Neuronal stem cell (in vitro differentiated cells): ENCODE data around the gene PLCG1.
A peak's percentile ranks its signal among the peaks of the same experiment; 100 is the strongest.

Source experiments
- DNase-seq: peaks from one replicate; pipeline ENCODE4 v3.0.0-alpha.2; 2013; ENCODE audit warnings: low spot score
- H2AFZ ChIP-seq: one replicate; pipeline ENCODE4 v1.6.1; 2013; ENCODE audit warnings: mild to moderate bottlenecking, low read length, inconsistent platforms
- H2AK5ac ChIP-seq: 2 replicates; pipeline ENCODE4 v1.6.1; 2013; ENCODE audit warnings: low read depth, mild to moderate bottlenecking, inconsistent platforms, low read length, moderate library complexity, mixed read lengths
- H2BK120ac ChIP-seq: 2 replicates; pipeline ENCODE4 v1.6.1; 2013; ENCODE audit warnings: low read depth, mild to moderate bottlenecking, inconsistent platforms, low read length, moderate library complexity, mixed read lengths
- H2BK12ac ChIP-seq: one replicate; pipeline ENCODE4 v1.6.1; 2013; ENCODE audit warnings: low read length, inconsistent platforms
- H2BK15ac ChIP-seq: 2 replicates; pipeline ENCODE4 v1.6.1; 2013; ENCODE audit warnings: mild to moderate bottlenecking, low read length, inconsistent platforms, mixed read lengths
- H2BK5ac ChIP-seq: one replicate; pipeline ENCODE4 v1.6.1; 2013; ENCODE audit warnings: inconsistent platforms, mild to moderate bottlenecking, low read length, moderate library complexity
- H3K14ac ChIP-seq: one replicate; pipeline ENCODE4 v1.6.1; 2013; ENCODE audit warnings: low read length, inconsistent platforms
- H3K18ac ChIP-seq: 2 replicates; pipeline ENCODE4 v1.6.1; 2013; ENCODE audit warnings: low read length, inconsistent platforms
- H3K23ac ChIP-seq: 2 replicates; pipeline ENCODE4 v1.6.1; 2013; ENCODE audit warnings: low read depth, mild to moderate bottlenecking, mixed read lengths, low read length, inconsistent platforms; ENCODE audit not compliant: poor library complexity
- H3K27ac ChIP-seq: replicated peaks from 3 replicates; pipeline ENCODE4 v1.5.1; 2013; ENCODE audit warnings: low read length, inconsistent platforms
- H3K27me3 ChIP-seq, 3 experiments: 2 replicates each; pipeline ENCODE4 v1.6.1; 2013; ENCODE audit warnings: low read length in 3 of 3, mild to moderate bottlenecking in 2 of 3, inconsistent platforms in 1 of 3, low read depth in 1 of 3, mixed read lengths in 1 of 3, moderate library complexity in 1 of 3; ENCODE audit not compliant: control insufficient read depth in 3 of 3, insufficient read depth in 3 of 3
- H3K36me3 ChIP-seq, 2 donors: replicated peaks in 1 of 2; 2 replicates each; pipeline ENCODE4 v1.6.1; 2013; ENCODE audit warnings: low read length in 2 of 2; ENCODE audit not compliant: control insufficient read depth in 2 of 2, insufficient read depth in 2 of 2
- H3K4ac ChIP-seq: 2 replicates; pipeline ENCODE4 v1.6.1; 2013; ENCODE audit warnings: inconsistent platforms, mild to moderate bottlenecking, low read length, moderate library complexity
- H3K4me1 ChIP-seq, 2 donors: 1 replicate in 1 of 2; 2 replicates in 1 of 2; pipeline ENCODE4 v1.6.1; 2013; ENCODE audit warnings: low read length in 2 of 2, low read depth in 1 of 2; ENCODE audit not compliant: control insufficient read depth in 2 of 2, insufficient read depth in 1 of 2
- H3K4me2 ChIP-seq: one replicate; pipeline ENCODE4 v1.6.1; 2013; ENCODE audit warnings: mild to moderate bottlenecking, low read length, inconsistent platforms; ENCODE audit not compliant: insufficient read depth, poor library complexity, severe bottlenecking
- H3K4me3 ChIP-seq, 2 donors: 2 replicates each; pipeline ENCODE4 v1.5.1; 2013; ENCODE audit warnings: low read length in 2 of 2, mild to moderate bottlenecking in 2 of 2, inconsistent platforms in 1 of 2, moderate library complexity in 1 of 2
- H3K79me1 ChIP-seq: one replicate; pipeline ENCODE4 v1.6.1; 2013; ENCODE audit warnings: low read depth, mild to moderate bottlenecking, inconsistent platforms, low read length, moderate library complexity
- H3K9ac ChIP-seq: one replicate; pipeline ENCODE4 v1.6.1; 2013; ENCODE audit warnings: mild to moderate bottlenecking, low read depth, low read length, inconsistent platforms; ENCODE audit not compliant: poor library complexity
- H3K9me3 ChIP-seq, 2 donors: replicated peaks in 1 of 2; 2 replicates each; pipeline versions ENCODE3 to v1.6.1; 2013; ENCODE audit warnings: low read length in 2 of 2, mild to moderate bottlenecking in 2 of 2, inconsistent platforms in 1 of 2, low read depth in 1 of 2, mixed read lengths in 1 of 2, moderate library complexity in 1 of 2; ENCODE audit not compliant: control insufficient read depth in 2 of 2, insufficient read depth in 1 of 2
- H4K8ac ChIP-seq: one replicate; pipeline ENCODE4 v1.6.1; 2013; ENCODE audit warnings: low read depth, mild to moderate bottlenecking, inconsistent platforms, low read length, moderate library complexity
- H4K91ac ChIP-seq: one replicate; pipeline ENCODE4 v1.6.1; 2013; ENCODE audit warnings: low read length, low read depth, mild to moderate bottlenecking, inconsistent platforms; ENCODE audit not compliant: poor library complexity
- WGBS, 2 donors: extraction: QIAGEN DNeasy Blood & Tissue Kit; methylation state at CpG; one replicate each; pipeline ENCODE4 v1.1.7; 2013; ENCODE audit warnings: missing lambda C conversion rate in 2 of 2, mixed read lengths in 1 of 2; ENCODE audit not compliant: insufficient read length in 2 of 2, insufficient replicate concordance in 1 of 2; ENCODE audit errors: extremely low coverage in 2 of 2; 5-methylcytosine and 5-hydroxymethylcytosine counted together

Gene PLCG1

GRCh38 chr20:41217422-41217821 lies 80.1 kb downstream of the PLCG1 start:
- no peak overlapping the region for H2AK5ac ChIP-seq
- no peak for DNase-seq
- peaks cover 3 to 4% of the 10 kb centered on the region in 2 donors for H3K4me1 ChIP-seq
- H2BK15ac ChIP-seq, result no peak overlapping the region
- H3K36me3 ChIP-seq, result no peaks in the 10 kb centered on the region
- no peaks in the 10 kb centered on the region for H3K9me3 ChIP-seq
- H3K4me2 ChIP-seq, result no peak overlapping the region
- H2AFZ ChIP-seq, result no peak overlapping the region
- WGBS, 2 donors, result no CpG with 5 or more reads among the region's 5 CpGs
- H3K14ac ChIP-seq, result no peak overlapping the region
- H2BK12ac ChIP-seq, result no peak overlapping the region
- no peak overlapping the region for H3K9ac ChIP-seq
- H3K18ac ChIP-seq, result no peak overlapping the region
- no peak overlapping the region for H3K4me3 ChIP-seq
- no peak overlapping the region for H4K91ac ChIP-seq
- H2BK5ac ChIP-seq, result no peak overlapping the region
- H4K8ac ChIP-seq, result no peak overlapping the region
- H3K23ac ChIP-seq, result no peak overlapping the region
- H3K27ac ChIP-seq, result no peak overlapping the region
- no peaks in the 10 kb centered on the region for H3K27me3 ChIP-seq
- H3K79me1 ChIP-seq, result no peaks in the 10 kb centered on the region
- H2BK120ac ChIP-seq, result no peak overlapping the region
- H3K4ac ChIP-seq, result no peak overlapping the region

GRCh38 chr20:41218466-41218865 lies 81.1 kb downstream of the PLCG1 start:
- Histone ChIP-seq H2BK12ac (no peak overlapping the region), H2BK5ac (no peak overlapping the region), H3K23ac (no peak overlapping the region), H3K4me2 (no peak overlapping the region), H3K4me1 (peaks cover 3 to 7% of the 10 kb centered on the region in 2 donors), H3K27ac (no peak overlapping the region), H3K14ac (no peak overlapping the region), H4K91ac (no peak overlapping the region), H2AFZ (no peak overlapping the region), H3K9ac (no peak overlapping the region), H3K18ac (no peak overlapping the region), H3K27me3 (no peaks in the 10 kb centered on the region), H2BK120ac (no peak overlapping the region), H3K36me3 (no peaks in the 10 kb centered on the region), H3K79me1 (no peaks in the 10 kb centered on the region), H2AK5ac (no peak overlapping the region), H4K8ac (no peak overlapping the region), H3K9me3 (no peaks in the 10 kb centered on the region), H2BK15ac (no peak overlapping the region), H3K4me3 (no peak overlapping the region), H3K4ac (no peak overlapping the region)
- WGBS, 2 donors, result no CpG with 5 or more reads among the region's 2 CpGs
- no peak for DNase-seq

GRCh38 chr20:41219824-41220223 lies 82.5 kb downstream of the PLCG1 start:
- H2BK12ac ChIP-seq, result no peak overlapping the region
- H3K14ac ChIP-seq, result no peak overlapping the region
- no peak overlapping the region for H4K8ac ChIP-seq
- no peak overlapping the region for H2BK5ac ChIP-seq
- no peaks in the 10 kb centered on the region for H3K9me3 ChIP-seq
- no peak overlapping the region for H3K9ac ChIP-seq
- H2BK120ac ChIP-seq, result no peak overlapping the region
- no peaks in the 10 kb centered on the region for H3K27me3 ChIP-seq
- H3K18ac ChIP-seq, result no peak overlapping the region
- peaks cover 3 to 7% of the 10 kb centered on the region in 2 donors for H3K4me1 ChIP-seq
- no peak overlapping the region for H2BK15ac ChIP-seq
- DNase-seq, result no peak
- H3K4me3 ChIP-seq, result no peak overlapping the region
- no peak overlapping the region for H3K4me2 ChIP-seq
- H3K36me3 ChIP-seq, result no peaks in the 10 kb centered on the region
- H3K23ac ChIP-seq, result no peak overlapping the region
- no CpG with 5 or more reads among the region's 2 CpGs for WGBS, 2 donors
- no peak overlapping the region for H3K4ac ChIP-seq
- no peak overlapping the region for H3K27ac ChIP-seq
- H3K79me1 ChIP-seq, result no peaks in the 10 kb centered on the region
- H2AK5ac ChIP-seq, result no peak overlapping the region
- no peak overlapping the region for H4K91ac ChIP-seq
- H2AFZ ChIP-seq, result no peak overlapping the region

- no peak overlapping the region for H3K9ac ChIP-seq
- no peak for DNase-seq
- no CpG with 5 or more reads among the region's 5 CpGs for WGBS, 2 donors
- no peak overlapping the region for H2AK5ac ChIP-seq
- no peak overlapping the region for H2BK120ac ChIP-seq
- no peak overlapping the region for H4K91ac ChIP-seq
- H3K9me3 ChIP-seq, result no peaks in the 10 kb centered on the region
- no peaks in the 10 kb centered on the region for H3K27me3 ChIP-seq
- H2BK15ac ChIP-seq, result no peak overlapping the region
- H3K4ac ChIP-seq, result no peak overlapping the region
- H2AFZ ChIP-seq, result peak overlapping the region; percentile 70
- no peak overlapping the region for H3K27ac ChIP-seq
- peaks cover 3 to 7% of the 10 kb centered on the region in 2 donors for H3K4me1 ChIP-seq
- no peak overlapping the region for H3K14ac ChIP-seq
- H4K8ac ChIP-seq, result no peak overlapping the region
- H3K4me2 ChIP-seq, result no peak overlapping the region
- H2BK5ac ChIP-seq, result no peak overlapping the region
- H3K23ac ChIP-seq, result no peak overlapping the region
- H3K79me1 ChIP-seq, result no peaks in the 10 kb centered on the region
- H3K4me3 ChIP-seq, result no peak overlapping the region
- no peak overlapping the region for H2BK12ac ChIP-seq
- H3K18ac ChIP-seq, result no peak overlapping the region
- no peaks in the 10 kb centered on the region for H3K36me3 ChIP-seq
These were observed 84.4 kb downstream of the PLCG1 start for GRCh38 chr20:41221614-41222218.
